Suppressor macrophage treated with lipopolysaccharide for 4 hours (primary cell): ENCODE results near the gene TMEM143.
"Not testable (repeated sequence)": the region's sequence is repeated elsewhere in the genome, so short reads cannot be mapped to it uniquely, and the experiment has no call there.

Experiments
- DNase-seq: peaks from one replicate; pipeline ENCODE4 v3.0.0-alpha.2; 2020

TMEM143 gene

DNA sequence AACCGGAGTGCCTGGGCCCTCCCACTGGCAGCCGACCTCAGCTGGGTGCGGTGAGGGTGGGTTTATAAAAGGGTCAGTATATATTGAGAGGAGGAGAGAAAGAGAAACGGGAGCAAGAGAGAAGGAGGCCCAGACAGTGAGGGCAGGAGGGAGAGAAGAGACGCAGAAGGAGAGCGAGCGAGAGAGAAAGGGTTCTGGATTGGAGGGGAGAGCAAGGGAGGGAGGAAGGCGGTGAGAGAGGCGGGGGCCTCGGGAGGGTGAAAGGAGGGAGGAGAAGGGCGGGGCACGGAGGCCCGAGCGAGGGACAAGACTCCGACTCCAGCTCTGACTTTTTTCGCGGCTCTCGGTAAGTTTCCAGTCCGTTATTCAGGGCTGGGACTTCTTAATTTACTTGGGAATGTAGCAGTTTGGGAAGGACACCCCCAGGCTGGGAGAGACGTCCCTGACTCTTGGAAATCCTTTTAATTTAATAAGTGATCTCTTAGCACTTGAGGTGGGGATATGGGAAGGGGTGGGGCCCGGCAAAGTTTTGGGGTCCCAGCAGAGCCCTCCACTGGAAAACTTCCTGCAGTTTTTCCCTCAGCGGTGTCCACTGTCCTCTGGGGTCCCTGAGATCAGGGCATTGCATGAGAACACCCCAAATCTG is 38.4 kb downstream of the TMEM143 start, which contains the start of gene EMP3:
EMP3 (plus strand) TSS at position 288 of the 646 bp plus-strand sequence. CDS start 1,293 bp downstream, outside the sequence.
- peak; percentile 79 for DNase-seq

- peak; percentile 99 for DNase-seq
These were observed 41.8 kb downstream of the TMEM143 start for GRCh38 chr19:48321622-48322591.

GRCh38 chr19:48321372-48321621 is 42.4 kb downstream of the TMEM143 start:
- peak; percentile 89 for DNase-seq

GRCh38 chr19:48319647-48320541 is 43.8 kb downstream of the TMEM143 start:
- peak; percentile 86 for DNase-seq

GRCh38 chr19:48318286-48318987 is 45.3 kb downstream of the TMEM143 start:
- no peak for DNase-seq

- DNase-seq: not testable (repeated sequence)
These were observed 46.1 kb downstream of the TMEM143 start for GRCh38 chr19:48317708-48317960.

DNA sequence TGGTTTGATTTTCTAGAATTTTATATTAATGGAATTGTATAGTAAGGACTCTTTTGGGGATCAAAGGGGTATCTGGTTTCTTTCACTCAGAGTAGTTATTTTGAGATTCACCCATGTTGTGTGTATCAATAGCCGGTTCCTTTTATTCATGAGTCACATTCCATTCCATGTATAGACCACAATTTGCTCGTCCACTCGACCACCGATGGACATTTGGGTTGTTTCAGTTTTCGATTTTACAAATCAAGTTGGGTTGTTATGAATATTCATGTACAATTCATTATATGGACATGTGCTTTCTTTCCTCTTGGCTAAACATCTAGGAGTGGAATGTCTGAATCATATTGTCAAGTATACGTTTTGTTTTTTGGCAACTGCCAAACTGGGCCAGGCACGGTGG is 48.0 kb downstream of the TMEM143 start:
- no peak for DNase-seq

DNA sequence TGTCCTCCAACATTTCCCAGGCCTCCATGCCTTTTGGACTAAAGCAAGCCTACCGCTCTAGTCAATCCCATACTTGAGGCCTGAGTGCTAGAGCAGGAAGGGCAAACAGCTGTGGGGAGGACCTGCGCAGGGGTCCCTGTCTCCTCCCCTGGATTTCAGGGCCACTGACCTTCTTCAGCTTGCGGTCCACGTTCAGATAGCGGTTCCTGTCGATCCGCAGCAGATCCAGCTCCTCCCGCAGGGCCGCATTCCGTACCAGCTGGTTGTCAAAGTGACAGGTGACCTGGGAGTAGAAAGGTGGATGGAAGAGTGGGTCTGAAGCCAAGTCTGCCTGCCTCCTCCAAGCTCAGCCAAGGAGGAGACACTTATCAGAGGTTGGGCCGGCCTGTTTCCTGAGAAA is 52.4 kb downstream of the TMEM143 start:
- no peak for DNase-seq

- DNase-seq: no peak
These were observed 53.5 kb downstream of the TMEM143 start for GRCh38 chr19:48310227-48310626.

DNA sequence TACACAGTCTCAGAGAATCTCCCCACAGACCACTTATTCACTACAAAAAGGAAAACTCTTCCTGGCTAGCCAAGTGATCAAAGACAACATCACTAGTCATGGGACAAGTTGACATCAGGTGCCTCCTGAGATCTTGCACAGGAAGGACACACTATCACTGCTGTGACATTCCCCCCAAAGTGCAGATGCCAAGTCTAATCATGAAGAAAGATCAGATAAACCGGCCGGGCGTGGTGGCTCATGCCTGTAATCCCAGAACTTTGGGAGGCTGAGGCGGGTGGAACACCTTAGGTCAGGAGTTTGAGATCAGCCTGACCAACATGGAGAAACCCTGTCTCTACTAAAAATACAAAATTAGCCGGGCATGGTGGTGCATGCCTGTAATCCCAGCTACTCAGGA is 54.0 kb downstream of the TMEM143 start:
- not testable (repeated sequence) for DNase-seq

DNA sequence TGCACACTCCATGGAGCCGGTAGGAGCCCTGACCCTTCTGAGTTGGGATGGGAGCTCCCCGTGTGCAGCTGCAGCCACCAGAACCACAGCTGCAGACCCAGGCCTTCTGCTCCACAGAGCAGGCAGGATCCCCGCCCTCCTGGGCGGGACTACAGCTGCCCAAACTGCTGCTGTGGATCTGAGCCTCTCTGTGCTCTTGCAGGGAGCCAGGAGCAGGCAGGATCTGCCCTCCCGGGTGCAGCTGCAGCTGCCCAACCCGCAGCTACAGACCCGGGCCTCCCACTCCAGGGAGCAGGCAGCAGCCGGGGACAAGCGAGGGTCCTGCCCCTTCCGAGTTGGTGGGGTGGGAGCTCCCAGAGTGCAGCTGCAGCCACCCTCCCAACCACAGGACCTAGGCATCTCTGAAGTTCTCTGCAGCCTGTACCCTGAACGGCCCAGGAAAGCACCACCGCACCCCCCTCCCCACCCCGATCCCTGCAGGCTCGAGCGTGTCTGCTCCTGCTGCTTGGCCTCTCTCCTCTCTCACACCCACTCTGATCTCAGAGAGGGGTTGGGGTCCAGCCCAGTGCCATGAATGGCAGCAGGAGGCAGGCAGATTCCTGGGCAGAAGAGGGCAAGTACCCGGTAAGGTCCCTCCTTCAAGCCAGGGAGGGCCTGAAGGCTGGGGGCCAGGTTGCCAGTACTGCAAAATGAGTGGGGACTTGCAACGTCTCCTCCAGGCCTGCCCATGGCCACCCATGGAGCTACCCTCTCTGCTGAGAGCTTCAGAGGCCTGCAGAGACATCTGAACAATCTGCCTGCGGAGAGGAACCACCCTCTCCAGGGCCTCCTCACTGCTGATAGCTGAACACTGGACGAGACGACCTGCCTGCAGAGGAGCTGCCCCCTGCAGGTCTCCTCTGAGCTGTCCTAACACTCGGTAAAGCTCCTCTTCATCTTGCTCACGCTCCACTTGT is 54.8 kb downstream of the TMEM143 start:
- no peak for DNase-seq

DNA sequence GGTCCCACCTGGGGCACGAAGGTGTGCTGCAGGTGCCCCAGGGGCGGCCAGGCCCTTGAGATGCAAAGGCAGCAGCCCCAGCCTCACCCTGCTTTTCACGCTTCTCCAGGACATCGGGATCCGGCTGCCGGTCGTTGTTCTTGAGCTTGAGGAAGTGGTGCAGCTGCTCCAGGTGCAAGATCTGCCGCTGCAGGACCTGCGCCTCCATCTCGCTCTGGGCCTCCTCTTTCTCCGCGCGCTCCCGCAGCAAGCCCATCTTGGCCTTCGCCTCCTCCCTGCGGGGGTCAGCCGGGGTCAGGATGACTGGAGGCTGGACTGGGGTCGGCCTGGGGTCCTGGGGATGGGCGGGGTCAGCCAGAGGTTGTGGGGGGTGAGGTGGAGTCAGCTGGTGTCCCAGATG is 59.9 kb downstream of the TMEM143 start:
- no peak for DNase-seq

GRCh38 chr19:48303367-48303766 is 60.4 kb downstream of the TMEM143 start:
- no peak for DNase-seq

- DNase-seq: no peak
These were observed 61.2 kb downstream of the TMEM143 start for GRCh38 chr19:48302600-48302959.

DNA sequence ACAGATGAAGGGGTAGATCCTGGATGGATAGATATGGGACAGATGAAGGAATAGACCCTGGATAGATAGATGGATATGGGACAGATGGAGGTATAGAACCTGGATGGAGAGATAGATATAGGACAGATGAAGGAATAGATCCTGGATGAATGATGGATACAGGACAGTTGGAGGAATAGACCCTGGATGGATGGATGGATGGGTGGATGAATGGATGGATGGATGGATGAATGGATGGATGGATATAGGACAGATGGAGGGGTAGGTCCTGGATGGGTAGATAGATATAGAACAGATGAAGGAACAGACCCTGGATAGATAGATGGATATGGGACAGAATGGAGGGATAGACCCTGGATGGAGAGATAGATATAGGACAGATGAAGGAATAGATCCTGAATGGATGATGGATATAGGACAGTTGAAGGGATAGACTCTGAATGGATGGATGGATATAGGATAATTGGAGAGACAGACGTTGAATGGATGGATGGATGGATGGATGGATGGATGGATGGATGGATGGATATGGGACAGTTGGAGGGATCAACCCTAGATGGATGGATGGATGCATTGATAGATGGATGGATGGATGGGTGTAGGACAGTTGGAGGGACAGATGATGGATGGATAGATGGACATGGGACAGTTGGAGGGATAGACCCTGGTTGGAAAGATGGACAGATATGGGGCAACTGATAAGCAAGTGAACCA is 61.7 kb downstream of the TMEM143 start:
- no peak for DNase-seq

DNA sequence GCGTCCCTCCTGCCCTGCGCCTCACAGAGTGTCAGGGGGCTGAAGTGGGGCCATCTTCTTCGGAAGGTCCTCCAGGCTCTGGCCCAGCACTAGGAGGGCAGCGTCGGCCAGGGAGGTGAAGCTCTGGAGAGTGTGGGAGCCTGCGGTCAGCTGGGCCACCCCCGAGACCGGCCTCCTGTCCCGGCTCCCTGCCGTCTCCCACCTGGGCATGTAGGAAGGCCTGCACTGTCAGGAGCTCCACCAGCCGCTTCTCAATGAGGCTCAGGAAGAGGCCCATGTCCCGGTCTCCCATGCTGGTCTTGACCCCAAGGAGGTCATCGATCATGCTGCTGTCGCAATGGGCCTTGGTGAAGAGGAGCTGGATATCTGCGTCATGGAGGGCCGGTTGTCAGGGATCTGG is 65.8 kb downstream of the TMEM143 start:
- DNase-seq: no peak

- DNase-seq: no peak
These were observed 66.6 kb downstream of the TMEM143 start for GRCh38 chr19:48296963-48297734.

- DNase-seq: no peak
These were observed 68.3 kb downstream of the TMEM143 start for GRCh38 chr19:48295458-48295857.

DNA sequence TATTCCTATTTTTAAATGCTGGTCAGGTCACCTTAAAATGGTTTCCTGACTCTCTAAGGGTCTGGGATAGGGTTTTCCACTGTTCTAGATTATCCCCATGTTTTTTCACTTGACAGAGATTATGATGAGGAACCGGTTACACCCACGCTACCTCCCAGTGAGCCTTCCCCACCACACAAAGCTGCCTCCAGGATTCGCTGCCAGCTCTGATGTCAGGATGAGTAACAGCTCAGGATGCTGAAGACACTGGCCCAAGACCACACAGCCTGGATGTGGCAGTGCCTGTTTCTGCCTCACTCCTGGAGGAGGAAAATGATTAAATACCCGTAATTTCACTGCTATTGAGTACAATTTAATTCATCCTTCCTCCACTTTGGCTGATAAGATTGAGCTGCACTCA is 70.9 kb downstream of the TMEM143 start:
- peak; percentile 56 for DNase-seq

DNA sequence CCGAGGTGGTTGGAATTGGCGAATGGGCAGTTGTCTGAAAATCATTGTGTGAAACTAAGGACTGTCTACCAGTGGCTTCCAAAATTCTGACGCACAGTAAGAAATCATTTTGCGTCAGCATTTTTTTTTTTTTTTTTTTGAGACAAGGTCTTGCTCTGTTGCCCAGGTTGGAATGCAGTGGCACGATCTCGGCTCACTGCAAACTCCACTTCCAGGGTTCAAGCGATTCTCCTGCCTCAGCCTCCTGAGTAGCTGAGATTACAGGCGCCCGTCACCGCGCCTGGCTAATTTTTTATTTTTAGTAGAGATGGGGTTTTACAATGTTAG is 72.3 kb downstream of the TMEM143 start:
- DNase-seq: not testable (repeated sequence)
